Astrocyte of the spinal cord (primary cell): ENCODE measurements around the gene CCER1.
A peak's percentile ranks its signal among the peaks of the same experiment; 100 is the strongest.

Experiments
- DNase-seq: peaks from one replicate; pipeline ENCODE4 v3.0.0; 2011; ENCODE audit warnings: low read depth, low spot score
- H3K4me3 ChIP-seq: 2 replicates; pipeline ENCODE4 v1.5.1; 2011; ENCODE audit warnings: low read depth, mild to moderate bottlenecking, low read length, moderate library complexity
- CTCF ChIP-seq: IDR thresholded peaks from 2 replicates; pipeline ENCODE4 v1.5.1; 2012; ENCODE audit warnings: low read depth, mild to moderate bottlenecking, low read length, inconsistent platforms
- in situ Hi-C: cut with HindIII; loops from 2 replicates; pipeline ENCODE4 v1.10.0; 2017; ENCODE audit warnings: low sequenced_read_pairs

Gene CCER1

GRCh38 chr12:90939382-90939781 lies 15.6 kb downstream of the CCER1 start:
- in situ Hi-C loops = no loop called here
- DNase-seq = no peak
- H3K4me3 ChIP-seq = no peak overlapping the region
- TF ChIP-seq CTCF = no peak

- H3K4me3 ChIP-seq = no peak overlapping the region
- in situ Hi-C loops = no loop called here
- DNase-seq = peak; percentile 50
- TF ChIP-seq CTCF = no peak
These were observed 16.5 kb downstream of the CCER1 start for GRCh38 chr12:90938451-90938850.

- no peak overlapping the region for H3K4me3 ChIP-seq
- no peak for DNase-seq
- in situ Hi-C loops = no loop called here
- TF ChIP-seq CTCF = no peak
These were observed 17.3 kb downstream of the CCER1 start for GRCh38 chr12:90937651-90938050.

GRCh38 chr12:90936230-90937005 lies 18.6 kb downstream of the CCER1 start:
- no peak for TF ChIP-seq CTCF
- no peak for DNase-seq
- in situ Hi-C loops = no loop called here

GRCh38 chr12:90925562-90925961 lies 29.4 kb downstream of the CCER1 start:
- DNase-seq = no peak
- in situ Hi-C loops = no loop called here
- TF ChIP-seq CTCF = no peak
- H3K4me3 ChIP-seq = no peak overlapping the region

More at GRCh38 chr12:90936230-90937005, 18.6 kb downstream of the CCER1 start:
- no peak overlapping the region for H3K4me3 ChIP-seq

GRCh38 chr12:90924406-90924805 lies 30.6 kb downstream of the CCER1 start:
- no peak for DNase-seq
- in situ Hi-C loops = no loop called here
- no peak overlapping the region for H3K4me3 ChIP-seq
- TF ChIP-seq CTCF = no peak
